SH-SY5Y (cell line): ENCODE results near the gene CALM1.

Source experiments
- GATA2 ChIP-seq: IDR thresholded peaks from 2 replicates; pipeline ENCODE4 v1.6.1; 2011; ENCODE audit warnings: mild to moderate bottlenecking, low read depth, low read length
- GATA3 ChIP-seq: IDR thresholded peaks from 2 replicates; pipeline ENCODE4 v1.6.1; 2011; ENCODE audit warnings: low read depth, mild to moderate bottlenecking, low read length, moderate library complexity

The CALM1 gene

DNA sequence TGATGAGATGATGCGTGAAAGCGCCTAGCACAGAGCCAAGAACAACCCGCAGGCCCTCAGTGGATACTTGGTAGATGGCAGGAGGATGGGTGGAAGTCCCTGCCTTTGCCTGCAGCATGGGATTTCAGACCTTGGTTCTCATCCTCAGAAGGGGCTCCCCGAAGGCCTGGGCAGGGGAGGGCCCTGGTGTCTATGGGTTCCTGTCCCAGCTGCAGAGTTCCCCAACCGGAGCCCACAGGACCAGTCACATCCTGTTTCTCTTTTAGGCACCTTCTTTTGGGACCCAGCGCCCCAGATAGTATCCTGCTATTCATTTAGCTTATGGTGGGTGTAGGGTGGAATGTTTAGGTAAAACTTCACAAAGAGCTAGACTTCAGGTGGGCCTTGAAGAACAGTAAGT is 55.5 kb downstream of the CALM1 start:
- TF ChIP-seq GATA3 (no peak), GATA2 (no peak)

DNA sequence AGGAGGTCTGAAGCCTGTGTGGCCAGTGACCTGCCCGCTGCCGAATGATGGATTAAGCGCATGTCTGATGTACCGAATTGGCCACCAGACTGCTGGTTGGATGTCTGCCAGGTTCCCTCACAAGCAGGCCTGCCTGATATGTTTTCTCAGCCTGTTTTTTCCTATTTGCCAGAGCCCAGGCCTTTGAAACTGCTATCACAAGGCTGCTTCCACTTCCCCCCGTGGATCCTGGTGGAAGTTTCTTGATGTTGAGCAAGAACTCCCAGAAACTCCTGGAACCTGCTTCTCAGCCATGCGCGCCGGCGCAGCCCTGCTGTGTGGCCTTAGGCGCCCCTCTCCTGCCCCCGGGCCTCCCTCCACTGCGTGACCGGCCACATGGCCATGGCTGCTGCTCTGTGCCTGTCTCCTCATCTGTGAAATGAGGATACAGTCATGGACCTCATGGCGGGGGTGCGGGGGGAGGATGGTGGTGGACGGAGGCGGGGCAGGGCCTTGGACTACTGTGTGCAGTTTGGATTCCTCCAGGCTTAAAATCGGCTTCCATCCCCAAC is 56.6 kb downstream of the CALM1 start:
- TF ChIP-seq GATA3, result no peak
- TF ChIP-seq GATA2, result no peak

- TF ChIP-seq GATA2 (no peak), GATA3 (no peak)
Observed at GRCh38 chr14:90454041-90455000, 57.5 kb downstream of the CALM1 start.

GRCh38 chr14:90455100-90455571 is 58.3 kb downstream of the CALM1 start:
- no peak for TF ChIP-seq GATA2
- no peak for TF ChIP-seq GATA3

- TF ChIP-seq GATA3 (no peak), GATA2 (no peak)
Observed at GRCh38 chr14:90456551-90456950, 59.7 kb downstream of the CALM1 start.

DNA sequence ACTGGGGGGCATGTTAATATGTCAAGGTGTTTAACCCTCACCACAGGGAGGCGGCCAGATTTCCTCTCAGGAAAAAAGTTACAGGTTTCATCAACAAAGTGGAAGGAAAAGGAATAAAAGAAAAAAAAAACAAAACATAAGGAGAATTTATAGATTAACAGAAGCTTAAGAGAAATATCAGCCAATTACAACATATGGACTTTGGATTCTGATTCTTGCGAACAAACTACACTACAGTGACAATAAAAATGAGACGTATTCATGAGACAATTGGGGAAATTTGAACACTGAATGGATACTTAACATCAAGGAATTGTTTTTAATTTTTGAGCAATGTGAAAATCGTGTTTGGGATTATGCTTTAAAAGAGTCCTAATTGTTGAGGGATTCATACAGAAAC is 60.4 kb downstream of the CALM1 start:
- TF ChIP-seq GATA2 (no peak), GATA3 (no peak)
